ENCODE measurements around the gene CCL20. TPM values are rescaled to one million over a fixed set of nuclear protein-coding genes. Genes with fewer than 3 reads are reported as not detected.
"Not testable (repeated sequence)": the region's sequence is repeated elsewhere in the genome, so short reads cannot be mapped to it uniquely, and the experiment has no call there.

Gene CCL20
- total RNA-seq, 2 donors from 2014 or later: not detected

DNA sequence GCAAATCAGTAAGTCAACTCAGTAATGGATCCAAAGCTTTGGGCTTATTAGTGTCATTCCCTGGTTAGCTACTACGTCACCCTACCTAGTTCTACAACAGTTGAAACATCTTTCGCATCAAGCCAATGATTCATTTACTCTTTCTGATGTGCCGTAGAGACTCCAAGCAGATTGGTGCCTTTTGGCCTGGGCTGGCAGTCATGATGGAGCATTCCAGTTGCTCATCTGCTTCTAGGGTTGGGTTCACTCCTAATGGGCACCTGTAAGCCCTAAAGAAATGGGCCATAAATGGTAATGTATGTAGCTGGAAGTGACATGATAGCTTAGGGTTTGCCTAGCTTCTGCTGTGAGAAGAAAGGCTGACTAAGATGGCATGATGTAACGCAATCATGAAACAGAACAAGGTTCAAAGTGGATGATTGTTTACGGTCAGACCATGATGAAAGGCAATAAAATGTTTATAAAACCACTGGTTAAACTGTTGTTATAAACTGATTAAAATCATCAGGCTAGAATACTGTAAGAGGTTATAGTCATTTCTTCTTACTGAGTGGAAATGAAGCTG lies 20.4 kb upstream of the CCL20 start:
- H3K9me3 Mint-ChIP-seq: no peaks in the 10 kb centered on the region
- H3K27ac ChIP-seq (ENCODE audit: low read depth, low read length): no peak overlapping the region
- no peak overlapping the region for H3K9ac ChIP-seq (ENCODE audit: extremely low read depth, low read length, poor library complexity, severe bottlenecking)
- no peak overlapping the region for H3K4me3 ChIP-seq (ENCODE audit: low read length)
- H3K4me1 ChIP-seq (ENCODE audit: control insufficient read depth, insufficient read depth, low read length): no peaks in the 10 kb centered on the region
- TF ChIP-seq CTCF (conservative IDR thresholded peaks at IDR 0.05): no peak
- DNase-seq: no peak
- H3K36me3 Mint-ChIP-seq (ENCODE audit: low read depth): no peaks in the 10 kb centered on the region
- H3K27me3 ChIP-seq (ENCODE audit: control insufficient read depth, insufficient read depth, low read length, poor library complexity, severe bottlenecking): no peaks in the 10 kb centered on the region
- H3K27ac Mint-ChIP-seq: no peak overlapping the region
- H3K4me3 Mint-ChIP-seq: no peak overlapping the region
- H3K9me3 ChIP-seq (ENCODE audit: control insufficient read depth, low read length): no peaks in the 10 kb centered on the region
- no peaks in the 10 kb centered on the region for H3K27me3 Mint-ChIP-seq (ENCODE audit: insufficient read depth)
- no peaks in the 10 kb centered on the region for H3K4me1 Mint-ChIP-seq
- 96 to 100% methylated on average over 4 to 5 of the region's 5 CpGs for WGBS, 2 experiments (ENCODE audit: insufficient coverage in 1 of 2, insufficient read length in 1 of 2)
- H3K36me3 ChIP-seq (ENCODE audit: control insufficient read depth, insufficient read depth, low read length): no peaks in the 10 kb centered on the region

DNA sequence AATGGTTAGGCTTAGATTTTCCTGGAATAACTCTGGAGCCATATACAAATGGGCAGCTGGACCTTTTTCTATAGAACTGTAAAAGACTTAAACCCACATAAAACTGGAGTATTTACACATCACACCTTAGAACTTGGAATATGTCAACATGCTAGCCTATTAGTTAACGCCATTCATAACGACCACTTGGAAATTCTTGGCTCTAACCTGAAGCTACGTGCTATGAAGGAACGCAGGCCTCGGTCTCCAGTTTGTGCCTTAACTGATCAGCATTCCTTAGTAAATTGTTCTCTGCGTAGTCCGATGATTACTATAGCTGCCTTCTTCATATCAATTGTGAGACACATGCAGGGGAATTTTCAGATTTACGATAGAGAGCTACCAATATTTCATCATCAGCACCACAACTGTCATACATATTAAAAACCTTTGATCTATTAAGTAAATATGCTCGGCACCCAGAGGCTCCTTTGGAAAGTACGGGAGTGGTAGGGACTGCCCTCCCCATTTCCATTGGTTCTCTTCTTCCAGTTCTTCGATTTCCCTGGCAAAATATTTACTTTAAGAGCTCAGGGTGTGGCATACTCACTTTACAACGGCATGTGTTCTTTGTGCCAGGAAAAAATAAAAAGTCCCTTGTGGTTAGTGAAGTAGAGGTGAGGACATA lies 17.5 kb upstream of the CCL20 start:
- Histone ChIP-seq H3K36me3 (ENCODE audit: control insufficient read depth, insufficient read depth, low read length) (no peaks in the 10 kb centered on the region), H3K9ac (ENCODE audit: extremely low read depth, low read length, poor library complexity, severe bottlenecking) (no peak overlapping the region), H3K4me1 (ENCODE audit: control insufficient read depth, insufficient read depth, low read length) (no peaks in the 10 kb centered on the region), H3K9me3 (ENCODE audit: control insufficient read depth, low read length) (no peaks in the 10 kb centered on the region), H3K27ac (ENCODE audit: low read depth, low read length) (no peak overlapping the region), H3K4me3 (ENCODE audit: low read length) (no peak overlapping the region), H3K27me3 (ENCODE audit: control insufficient read depth, insufficient read depth, low read length, poor library complexity, severe bottlenecking) (no peaks in the 10 kb centered on the region)
- 75 to 88% methylated on average over 8 to 12 of the region's 12 CpGs for WGBS, 2 experiments (ENCODE audit: insufficient coverage in 1 of 2, insufficient read length in 1 of 2)
- DNase-seq: no peak
- Mint-ChIP-seq H3K4me3 (no peak overlapping the region), H3K36me3 (ENCODE audit: low read depth) (no peaks in the 10 kb centered on the region), H3K27ac (no peak overlapping the region), H3K27me3 (ENCODE audit: insufficient read depth) (no peaks in the 10 kb centered on the region), H3K9me3 (no peaks in the 10 kb centered on the region), H3K4me1 (no peaks in the 10 kb centered on the region)
- no peak for TF ChIP-seq CTCF (conservative IDR thresholded peaks at IDR 0.05)

GRCh38 chr2:227796768-227797167 lies 16.9 kb upstream of the CCL20 start:
- not testable (repeated sequence) for H3K36me3 Mint-ChIP-seq (ENCODE audit: low read depth); DNase-seq; H3K27me3 Mint-ChIP-seq (ENCODE audit: insufficient read depth); H3K27ac ChIP-seq (ENCODE audit: low read depth, low read length); H3K36me3 ChIP-seq (ENCODE audit: control insufficient read depth, insufficient read depth, low read length); H3K27ac Mint-ChIP-seq; H3K4me1 ChIP-seq (ENCODE audit: control insufficient read depth, insufficient read depth, low read length); H3K9me3 Mint-ChIP-seq; H3K9ac ChIP-seq (ENCODE audit: extremely low read depth, low read length, poor library complexity, severe bottlenecking); H3K9me3 ChIP-seq (ENCODE audit: control insufficient read depth, low read length); H3K27me3 ChIP-seq (ENCODE audit: control insufficient read depth, insufficient read depth, low read length, poor library complexity, severe bottlenecking); H3K4me1 Mint-ChIP-seq; H3K4me3 ChIP-seq (ENCODE audit: low read length); H3K4me3 Mint-ChIP-seq
- 89 to 93% methylated on average over 4 to 5 of the region's 5 CpGs for WGBS, 2 experiments (ENCODE audit: insufficient coverage in 1 of 2, insufficient read length in 1 of 2)

Data from endodermal cell (in vitro differentiated cells).